PC-9 (cell line): ENCODE measurements around the gene C5. TPM values are rescaled to one million over a fixed set of nuclear protein-coding genes. Genes with fewer than 3 reads are reported as not detected.
A peak's percentile ranks its signal among the peaks of the same experiment; 100 is the strongest.

ENCODE experiments used
- BruUV-seq: library from RNA; stranded (reverse); fragments of 400-500 nt; replicated peaks from 2 replicates; lab custom pipeline; 2021; lab: Mats Ljungman, UMichigan
- CTCF ChIA-PET: fragments of 300-600 bp; sonication (Branson Sonifier 250); formaldehyde crosslinking; loops from one replicate; lab custom pipeline; 2022; ENCODE audit warnings: antibody characterized with exemption; lab: Charles Lee
- POLR2A ChIA-PET: fragments of 300-600 bp; sonication (Branson Sonifier 250); formaldehyde crosslinking; loops from one replicate; lab custom pipeline; 2022; ENCODE audit warnings: antibody characterized with exemption; ENCODE audit not compliant: unreplicated experiment; lab: Charles Lee
- DNase-seq, 2 experiments: peaks; one replicate each; pipeline versions ENCODE4 v3.0.0 to v3.0.0-alpha.2; 2015 to 2022; ENCODE audit warnings: mixed read lengths in 1 of 2
- H2AFZ ChIP-seq: fragments of 200-600 bp; sonication (generic); 2 replicates; pipeline ENCODE4 v1.8.1; 2017; ENCODE audit warnings: antibody characterized with exemption
- H3F3A ChIP-seq: fragments of 200-600 bp; sonication (generic); 2 replicates; pipeline ENCODE4 v1.8.1; 2017; ENCODE audit warnings: antibody characterized with exemption, mild to moderate bottlenecking, low read depth; ENCODE audit not compliant: insufficient read depth
- H3K27ac ChIP-seq: fragments of 200-600 bp; sonication (generic); 2 replicates; pipeline ENCODE4 v1.6.1; 2016; ENCODE audit warnings: mixed run types
- H3K27me3 ChIP-seq: fragments of 200-600 bp; sonication (generic); 2 replicates; pipeline ENCODE4 v1.6.1; 2016; ENCODE audit warnings: low read depth, mixed run types; ENCODE audit not compliant: insufficient read depth
- H3K36me3 ChIP-seq: fragments of 200-600 bp; sonication (generic); 2 replicates; pipeline ENCODE4 v1.6.1; 2016; ENCODE audit warnings: low read depth, mixed run types
- H3K4me1 ChIP-seq: fragments of 200-600 bp; sonication (generic); replicated peaks from 2 replicates; pipeline ENCODE4 v1.6.1; 2016; ENCODE audit warnings: mixed run types; ENCODE audit not compliant: insufficient read depth
- H3K4me2 ChIP-seq: fragments of 200-600 bp; sonication (generic); 2 replicates; pipeline ENCODE4 v1.6.1; 2017; ENCODE audit warnings: mixed run types
- H3K4me3 ChIP-seq: fragments of 200-600 bp; sonication (generic); 2 replicates; pipeline ENCODE4 v1.6.1; 2016; ENCODE audit warnings: mixed run types
- H3K79me2 ChIP-seq: fragments of 200-600 bp; sonication (generic); 2 replicates; pipeline ENCODE4 v1.6.1; 2017; ENCODE audit warnings: low read depth, mixed run types
- H3K9me2 ChIP-seq: fragments of 200-600 bp; sonication (generic); 2 replicates; pipeline ENCODE4 v1.8.1; 2017; ENCODE audit warnings: mild to moderate bottlenecking; ENCODE audit not compliant: insufficient read depth
- H3K9me3 ChIP-seq: fragments of 200-600 bp; sonication (generic); 2 replicates; pipeline ENCODE4 v1.8.1; 2016; ENCODE audit warnings: low read depth; ENCODE audit not compliant: insufficient read depth
- H4K20me1 ChIP-seq: fragments of 200-600 bp; sonication (generic); 2 replicates; pipeline ENCODE4 v1.8.1; 2017; ENCODE audit not compliant: insufficient read depth
- EZH2 ChIP-seq: fragments of 200-600 bp; sonication (generic); IDR thresholded peaks from 2 replicates; pipeline ENCODE4 v1.8.0; 2017; ENCODE audit warnings: antibody characterized with exemption, low read depth
- intact Hi-C: fragments of 100-400 bp; cut with micrococcal nuclease; formaldehyde crosslinking; loops from one replicate; pipeline ENCODE4 v1.10.0; 2022; ENCODE audit not compliant: unreplicated experiment
- total RNA-seq: library from RNA; stranded (reverse); gene quantifications from 2 replicates; pipeline ENCODE4 v1.2.3, GENCODE V29; 2021
- TF ChIP-seq, protein P1 (sequence below): fragments of 200-600 bp; sonication (generic); conservative IDR thresholded peaks from 2 replicates; pipeline ENCODE4 v1.6.1; 2017; ENCODE audit warnings: mixed run types, antibody characterized with exemption, mild to moderate bottlenecking, moderate library complexity

The C5 gene
- total RNA-seq, 1 experiment from 2014 or later: 11.5 TPM

DNA sequence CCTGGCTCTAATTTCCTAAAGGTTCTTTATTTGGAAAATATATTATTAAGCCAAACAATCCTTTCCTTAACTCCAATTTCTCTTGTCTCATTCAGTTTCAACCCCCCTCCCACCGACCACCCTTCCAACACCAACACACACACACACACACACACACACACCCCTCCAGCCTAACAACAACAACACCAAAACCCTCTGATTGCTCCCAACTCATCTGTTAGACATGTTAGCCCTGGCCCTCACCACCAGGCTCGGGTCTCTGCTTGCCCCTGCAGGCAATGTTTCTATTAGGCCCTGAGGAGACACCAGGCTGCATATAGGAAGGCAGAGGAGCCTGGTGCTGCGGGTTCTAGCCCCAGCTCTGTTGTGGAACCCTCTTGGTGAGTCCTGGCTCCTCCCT, 105.1 kb downstream of the C5 start:
- intact Hi-C loops: no loop called here
- Histone ChIP-seq H3K79me2 (no peaks in the 10 kb centered on the region), H2AFZ (no peak overlapping the region), H4K20me1 (no peaks in the 10 kb centered on the region), H3F3A (no peaks in the 10 kb centered on the region; the same call in 1 of the 2 replicates), H3K4me3 (no peak overlapping the region), H3K9me2 (no peaks in the 10 kb centered on the region), H3K36me3 (no peaks in the 10 kb centered on the region), H3K27ac (no peak overlapping the region), H3K4me2 (no peak overlapping the region), H3K4me1 (peaks cover 16% of the 10 kb centered on the region), H3K9me3 (no peaks in the 10 kb centered on the region), H3K27me3 (no peaks in the 10 kb centered on the region)
- BruUV-seq: no TSS peak
- DNase-seq: no peak
- TF ChIP-seq EZH2: no peak
- TF ChIP-seq, protein P1, sequence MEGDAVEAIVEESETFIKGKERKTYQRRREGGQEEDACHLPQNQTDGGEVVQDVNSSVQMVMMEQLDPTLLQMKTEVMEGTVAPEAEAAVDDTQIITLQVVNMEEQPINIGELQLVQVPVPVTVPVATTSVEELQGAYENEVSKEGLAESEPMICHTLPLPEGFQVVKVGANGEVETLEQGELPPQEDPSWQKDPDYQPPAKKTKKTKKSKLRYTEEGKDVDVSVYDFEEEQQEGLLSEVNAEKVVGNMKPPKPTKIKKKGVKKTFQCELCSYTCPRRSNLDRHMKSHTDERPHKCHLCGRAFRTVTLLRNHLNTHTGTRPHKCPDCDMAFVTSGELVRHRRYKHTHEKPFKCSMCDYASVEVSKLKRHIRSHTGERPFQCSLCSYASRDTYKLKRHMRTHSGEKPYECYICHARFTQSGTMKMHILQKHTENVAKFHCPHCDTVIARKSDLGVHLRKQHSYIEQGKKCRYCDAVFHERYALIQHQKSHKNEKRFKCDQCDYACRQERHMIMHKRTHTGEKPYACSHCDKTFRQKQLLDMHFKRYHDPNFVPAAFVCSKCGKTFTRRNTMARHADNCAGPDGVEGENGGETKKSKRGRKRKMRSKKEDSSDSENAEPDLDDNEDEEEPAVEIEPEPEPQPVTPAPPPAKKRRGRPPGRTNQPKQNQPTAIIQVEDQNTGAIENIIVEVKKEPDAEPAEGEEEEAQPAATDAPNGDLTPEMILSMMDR: no peak
- POLR2A ChIA-PET: no interaction called here
- CTCF ChIA-PET: no interaction called here

DNA sequence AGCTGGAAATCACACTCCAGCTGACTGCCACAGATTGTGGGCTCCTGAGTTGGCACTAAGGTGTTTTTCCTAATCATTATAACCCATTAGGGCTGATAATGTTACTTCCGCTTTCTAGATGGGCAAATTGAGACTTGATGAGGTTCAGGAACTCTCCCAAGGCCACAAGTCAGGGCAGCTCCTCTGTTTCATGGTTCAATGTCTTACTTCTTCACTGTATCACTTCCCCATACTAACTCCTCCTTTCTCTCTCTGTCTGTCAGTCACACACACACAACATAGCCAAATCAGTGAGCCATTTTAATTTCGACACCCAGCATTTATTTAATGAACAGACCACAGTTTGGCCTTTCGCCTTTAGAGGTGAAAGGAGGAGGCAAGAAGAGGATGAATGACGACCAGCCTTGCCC, 105.6 kb downstream of the C5 start:
- TF ChIP-seq, protein P1: no peak
- TF ChIP-seq EZH2: no peak
- H3K9me2 ChIP-seq: no peaks in the 10 kb centered on the region
- no peaks in the 10 kb centered on the region; the same call in 1 of the 2 replicates for H3F3A ChIP-seq
- no peak overlapping the region for H3K4me3 ChIP-seq
- H3K79me2 ChIP-seq: no peaks in the 10 kb centered on the region
- DNase-seq: no peak
- H3K4me2 ChIP-seq: no peak overlapping the region
- H3K9me3 ChIP-seq: no peaks in the 10 kb centered on the region
- POLR2A ChIA-PET: no interaction called here
- no peak overlapping the region for H2AFZ ChIP-seq
- intact Hi-C loops: no loop called here
- CTCF ChIA-PET: no interaction called here
- no peaks in the 10 kb centered on the region for H3K27me3 ChIP-seq
- H3K36me3 ChIP-seq: no peaks in the 10 kb centered on the region
- no peaks in the 10 kb centered on the region for H4K20me1 ChIP-seq
- no peak overlapping the region for H3K27ac ChIP-seq
- H3K4me1 ChIP-seq: peaks cover 16% of the 10 kb centered on the region
- BruUV-seq: no TSS peak

DNA sequence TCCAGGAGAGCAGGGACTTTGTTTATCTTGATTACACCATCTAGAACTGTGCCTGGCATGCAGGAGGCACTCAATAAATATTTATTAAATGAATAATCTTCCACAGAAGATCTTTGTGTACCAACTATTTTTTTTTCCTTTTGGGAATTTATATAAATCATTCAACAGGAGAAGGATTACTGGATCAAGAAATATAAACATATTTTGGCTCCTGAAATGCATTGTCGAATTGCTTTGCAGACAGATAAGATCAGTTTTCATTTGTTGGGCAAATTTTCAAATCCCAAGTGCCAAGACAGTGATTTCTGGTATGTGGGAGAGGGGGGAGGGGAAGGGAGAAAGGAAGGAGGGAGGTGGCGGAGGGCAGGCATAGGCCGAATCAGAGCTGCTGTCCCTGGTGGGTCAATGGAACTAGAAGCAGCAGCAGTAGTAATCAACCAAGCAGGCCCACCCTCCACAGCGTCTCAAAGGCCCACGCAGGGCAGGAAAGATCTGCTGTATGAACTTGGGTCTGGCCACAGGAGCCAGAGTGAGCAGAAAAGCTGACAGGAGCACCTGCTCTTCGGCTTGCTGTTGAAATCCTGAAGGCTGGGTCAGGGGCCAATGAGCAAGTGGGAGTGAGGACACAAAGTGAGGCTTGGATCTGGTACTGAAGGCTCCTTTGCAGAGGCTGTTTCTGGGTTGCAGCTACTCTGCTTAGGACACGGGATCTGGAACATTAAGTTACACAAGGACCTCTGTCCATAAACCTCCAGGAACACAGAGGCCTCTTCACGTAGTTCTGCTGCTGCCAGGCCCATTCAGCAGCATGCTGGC, 107.7 kb downstream of the C5 start:
- Histone ChIP-seq H2AFZ (no peak overlapping the region), H3K4me2 (no peak overlapping the region), H3K27me3 (no peaks in the 10 kb centered on the region), H3K36me3 (no peaks in the 10 kb centered on the region), H3K9me2 (no peaks in the 10 kb centered on the region), H3K79me2 (no peaks in the 10 kb centered on the region), H3K9me3 (no peaks in the 10 kb centered on the region), H3K27ac (no peak overlapping the region), H3F3A (no peaks in the 10 kb centered on the region; the same call in 1 of the 2 replicates), H3K4me1 (peaks cover 16% of the 10 kb centered on the region), H4K20me1 (no peaks in the 10 kb centered on the region), H3K4me3 (no peak overlapping the region)
- intact Hi-C loops: no loop called here
- peak in 1 of 2 experiments; percentile 56 for DNase-seq
- ChIA-PET POLR2A (no interaction called here), CTCF (no interaction called here)
- BruUV-seq: no TSS peak
- no peak for TF ChIP-seq EZH2
- TF ChIP-seq, protein P1: no peak
